GM21367 (cell line): ENCODE measurements around the gene ZBTB45.
A peak's percentile ranks its signal among the peaks of the same experiment; 100 is the strongest.

Experiments
- ATAC-seq: cut with Tn5 transposase; IDR thresholded peaks from one replicate; pipeline ENCODE4 v1.9.1; 2021; ENCODE audit not compliant: unreplicated experiment

ZBTB45 gene

DNA sequence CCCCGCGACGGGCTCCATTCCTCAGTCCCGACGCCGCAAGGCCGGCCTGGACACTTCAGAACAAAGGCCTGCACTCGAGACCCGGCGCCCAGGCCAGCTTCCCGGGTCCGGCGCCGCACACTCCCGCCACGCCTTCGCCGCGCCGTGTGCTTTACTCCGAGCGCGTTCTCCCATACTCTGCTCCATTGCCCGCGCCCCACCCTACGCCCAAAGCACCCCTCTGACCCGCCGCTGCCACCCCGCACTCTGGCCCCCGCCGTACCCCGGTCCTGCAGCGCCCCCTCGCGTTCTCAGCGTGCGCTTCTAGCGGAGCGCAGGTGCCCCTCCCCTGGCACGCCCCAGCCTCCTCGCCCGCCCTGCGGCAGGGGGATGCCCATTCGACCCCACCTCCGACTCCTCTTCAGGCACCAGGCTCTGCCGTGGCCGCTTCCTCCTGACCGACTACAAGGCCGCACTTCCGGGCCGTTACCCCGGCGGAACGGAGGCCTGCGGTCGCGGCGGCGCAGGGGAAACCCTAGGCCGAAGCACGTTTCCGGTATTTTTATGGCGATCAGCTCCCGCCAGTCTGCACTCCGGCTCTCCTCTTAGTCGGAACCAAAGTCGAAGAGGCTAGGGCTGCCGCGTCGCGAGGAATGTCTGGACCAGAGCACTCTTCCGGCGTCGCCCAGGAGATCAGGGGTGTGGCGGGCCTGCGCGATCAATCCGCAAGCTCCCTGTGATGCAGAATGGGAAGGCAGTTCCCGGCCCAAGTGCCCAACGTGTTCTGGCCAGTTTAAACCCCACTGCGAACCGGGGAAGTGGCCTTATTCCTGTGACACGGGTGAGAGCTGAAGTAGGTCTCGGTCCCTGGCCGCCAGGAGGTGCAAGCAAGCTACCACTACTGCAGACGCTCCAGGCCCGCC is at the start of gene ZBTB45:
Gene ZBTB45 (minus strand): TSS at position 456 of the 902 bp plus-strand sequence. CDS start 2,137 bp downstream, outside the sequence.
- ATAC-seq = peak; percentile 67

- ATAC-seq = no peak
Observed at GRCh38 chr19:58568453-58569130, 49.0 kb upstream of the ZBTB45 start.

DNA sequence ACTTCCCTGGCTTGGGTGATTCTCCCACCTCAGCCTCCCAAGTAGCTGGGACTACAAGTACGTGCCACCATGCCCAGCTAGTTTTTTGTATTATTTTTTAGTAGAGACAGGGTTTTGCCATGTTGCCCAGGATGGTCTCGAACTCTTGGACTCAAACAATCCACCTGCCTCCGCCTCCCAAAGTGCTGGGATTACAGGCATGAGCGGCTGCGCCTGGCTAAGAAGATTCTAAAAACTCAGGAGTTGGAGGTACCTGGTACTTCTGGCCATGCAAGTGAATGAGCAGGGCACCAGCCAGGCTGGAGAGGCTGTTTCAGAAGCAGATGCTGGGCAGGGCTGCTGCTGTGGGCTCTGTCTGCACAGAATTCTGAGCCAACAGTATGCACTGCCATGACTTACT is 47.4 kb upstream of the ZBTB45 start:
- ATAC-seq = no peak

- no peak for ATAC-seq
Observed at GRCh38 chr19:58563823-58564222, 44.2 kb upstream of the ZBTB45 start.

DNA sequence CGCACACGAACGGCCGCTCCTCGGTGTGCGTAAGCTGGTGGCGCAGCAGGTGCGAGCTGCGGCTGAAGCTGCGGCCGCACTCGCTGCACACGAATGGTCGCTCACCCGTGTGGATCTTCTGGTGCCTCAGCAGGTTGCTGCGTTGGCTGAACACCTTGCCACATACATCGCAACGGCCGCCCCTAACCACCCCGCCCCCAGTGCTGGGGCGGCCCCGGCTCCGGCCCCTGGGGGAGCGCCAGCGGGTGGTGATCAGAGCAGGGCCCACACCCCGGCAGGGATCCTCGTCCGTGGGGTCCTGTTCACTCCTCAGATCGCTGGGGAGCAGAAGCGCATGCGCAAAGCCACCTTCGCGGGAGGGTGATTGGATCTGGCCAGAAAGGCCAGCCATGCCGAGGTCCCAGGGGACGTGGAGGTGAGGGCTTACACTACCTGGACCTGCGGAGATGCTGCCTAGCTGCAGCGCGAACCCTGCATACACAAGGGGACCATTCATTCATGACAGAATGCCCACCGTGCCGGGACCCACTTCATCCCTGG is 43.5 kb upstream of the ZBTB45 start:
- ATAC-seq = no peak

GRCh38 chr19:58562122-58563033 is 42.8 kb upstream of the ZBTB45 start:
- no peak for ATAC-seq

- no peak for ATAC-seq
Observed at GRCh38 chr19:58561373-58562121, 41.9 kb upstream of the ZBTB45 start.

- ATAC-seq = no peak
Observed at GRCh38 chr19:58560921-58561320, 41.3 kb upstream of the ZBTB45 start.

DNA sequence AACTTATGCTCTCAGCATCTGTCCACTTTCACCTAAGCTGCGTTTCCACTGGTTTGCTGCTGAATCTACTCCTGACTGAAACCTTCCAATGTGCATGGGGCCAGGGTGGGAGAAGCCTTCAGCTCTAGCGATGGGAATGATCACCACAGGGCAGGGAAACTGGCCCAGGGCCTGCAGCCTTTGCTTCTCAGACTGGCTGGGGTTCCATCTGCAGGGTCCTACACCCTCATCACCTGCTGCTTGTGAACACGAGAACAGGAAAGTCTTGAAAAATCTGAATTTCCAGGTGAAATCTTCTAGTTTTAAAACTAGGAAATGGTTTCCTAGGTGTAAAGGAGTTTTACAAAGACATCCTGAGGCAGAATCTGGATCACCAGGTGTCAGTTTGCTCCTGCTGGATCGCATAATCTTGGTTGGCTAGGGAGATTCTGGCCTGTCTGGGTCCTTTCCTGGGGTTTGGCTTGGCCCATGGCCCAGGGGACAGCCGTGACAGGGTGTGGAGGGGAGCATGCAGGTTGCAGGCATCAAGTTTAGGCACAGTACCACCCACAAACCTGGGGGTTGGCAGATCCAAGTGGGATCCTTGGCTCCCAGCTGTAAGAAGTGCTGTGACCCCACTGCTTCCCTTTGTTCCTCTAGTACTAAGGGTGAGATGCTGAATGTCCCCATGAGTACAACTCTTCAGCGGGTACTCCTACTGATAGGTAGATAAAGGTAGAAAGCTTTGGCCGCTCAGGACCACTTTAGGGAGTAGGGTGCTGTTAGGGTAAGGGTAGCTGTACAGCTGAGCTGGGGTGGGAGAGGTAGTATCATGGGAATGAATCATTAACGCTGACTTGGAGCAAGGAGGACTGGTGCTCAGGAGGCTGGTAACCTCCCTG is 40.6 kb upstream of the ZBTB45 start:
- no peak for ATAC-seq

GRCh38 chr19:58559275-58560006 is 39.8 kb upstream of the ZBTB45 start:
- peak; percentile 14 for ATAC-seq

- peak; percentile 41 for ATAC-seq
Observed at GRCh38 chr19:58558623-58559274, 39.1 kb upstream of the ZBTB45 start.

DNA sequence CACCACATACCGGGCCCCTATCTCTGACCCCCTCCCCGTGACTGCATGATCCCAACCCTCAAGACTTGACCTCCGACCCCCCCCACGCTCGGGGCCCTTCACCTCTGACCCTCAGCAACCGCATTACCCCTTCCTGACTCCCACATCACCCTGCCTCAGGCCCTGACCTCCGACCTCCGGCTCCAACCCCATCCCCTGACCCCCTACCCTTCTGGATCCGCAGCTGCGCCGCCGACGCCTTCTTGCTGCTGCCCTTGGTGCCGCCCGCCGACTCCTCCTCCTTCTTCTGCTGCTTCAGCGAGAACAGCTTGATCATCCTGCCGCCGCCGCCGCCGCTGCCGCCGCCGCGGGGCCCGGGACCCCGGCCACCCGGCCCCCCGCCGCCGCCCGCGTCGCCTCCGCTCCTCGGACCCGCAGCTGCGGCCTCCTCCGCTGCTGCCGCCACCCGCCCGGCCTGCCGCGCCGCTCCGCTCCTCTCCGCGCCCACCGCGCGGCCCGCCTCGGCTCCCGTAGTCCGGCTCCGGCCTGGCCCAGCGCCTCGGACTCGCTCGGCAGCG is 38.5 kb upstream of the ZBTB45 start, which contains the start of gene UBE2M:
Gene UBE2M (minus strand): TSS at position 546 of the 557 bp plus-strand sequence. CDS start 230 bp downstream, at position 316.
- ATAC-seq = no peak

DNA sequence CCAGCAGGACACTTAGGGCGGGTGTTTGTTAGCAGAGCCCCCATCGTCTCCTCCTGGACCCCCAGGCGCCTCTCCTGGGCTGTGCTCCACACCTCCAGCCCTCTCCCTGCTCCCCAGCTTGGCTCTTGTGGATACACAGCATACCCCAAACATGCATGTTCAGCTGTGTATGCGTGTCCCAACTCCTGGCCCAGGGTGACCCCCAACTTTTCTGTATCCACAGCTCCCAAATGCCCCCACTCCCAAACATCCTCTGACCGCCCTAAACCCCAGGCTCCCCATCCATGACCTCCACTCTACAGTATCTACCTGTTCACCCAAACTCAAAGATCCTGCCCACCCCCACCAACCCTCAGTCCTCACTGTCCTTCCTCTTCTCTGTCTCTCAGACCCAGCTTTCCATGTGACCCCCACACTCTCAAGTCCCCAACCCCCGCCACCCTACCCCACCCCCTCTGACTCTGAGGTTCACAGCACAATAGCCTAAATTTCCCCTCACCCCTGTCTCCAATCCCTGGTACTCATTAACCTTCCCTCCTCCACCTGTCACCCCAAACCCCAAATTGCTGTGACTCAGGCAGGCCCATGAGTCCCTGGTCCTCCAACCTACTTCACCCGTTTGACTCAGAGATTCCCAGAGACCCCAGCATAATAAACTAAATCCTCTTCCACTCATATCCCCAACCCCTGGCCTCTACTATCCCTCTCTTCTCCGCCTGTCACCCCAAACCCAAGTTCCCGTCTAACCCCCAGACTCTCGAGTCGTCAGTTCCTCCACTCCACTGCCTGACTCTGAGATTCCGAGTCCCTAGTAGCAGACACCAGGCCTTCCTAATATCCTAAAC is 37.8 kb upstream of the ZBTB45 start:
- no peak for ATAC-seq

DNA sequence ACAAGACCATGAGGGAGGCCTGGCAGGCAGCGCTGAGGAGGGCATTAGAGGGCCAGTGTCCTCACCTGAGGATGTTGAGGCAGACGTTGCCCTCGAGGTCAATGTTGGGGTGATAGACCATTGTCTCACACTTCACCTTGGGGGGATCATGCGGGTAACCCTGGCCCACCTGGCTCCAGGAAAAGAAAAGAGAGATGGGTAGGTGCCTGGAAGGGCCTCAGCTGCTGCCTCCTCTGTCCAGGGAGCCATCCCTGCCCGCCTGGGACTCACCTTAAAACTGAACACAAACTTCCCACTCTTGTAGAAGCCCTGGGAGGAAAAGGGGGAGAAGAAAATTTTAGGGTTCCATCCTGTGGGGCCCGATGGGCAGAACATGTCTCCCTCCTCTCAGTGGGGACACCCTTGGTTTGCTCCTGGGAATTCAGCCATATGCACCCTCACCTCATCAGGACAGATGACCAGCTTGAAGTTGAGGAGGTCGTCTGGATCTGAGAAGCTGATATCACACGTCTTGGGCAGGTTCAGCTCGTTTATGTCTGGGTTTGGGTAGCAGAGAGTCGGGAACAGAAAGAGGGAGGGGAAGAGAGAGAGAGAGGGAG is 37.1 kb upstream of the ZBTB45 start:
- no peak for ATAC-seq

DNA sequence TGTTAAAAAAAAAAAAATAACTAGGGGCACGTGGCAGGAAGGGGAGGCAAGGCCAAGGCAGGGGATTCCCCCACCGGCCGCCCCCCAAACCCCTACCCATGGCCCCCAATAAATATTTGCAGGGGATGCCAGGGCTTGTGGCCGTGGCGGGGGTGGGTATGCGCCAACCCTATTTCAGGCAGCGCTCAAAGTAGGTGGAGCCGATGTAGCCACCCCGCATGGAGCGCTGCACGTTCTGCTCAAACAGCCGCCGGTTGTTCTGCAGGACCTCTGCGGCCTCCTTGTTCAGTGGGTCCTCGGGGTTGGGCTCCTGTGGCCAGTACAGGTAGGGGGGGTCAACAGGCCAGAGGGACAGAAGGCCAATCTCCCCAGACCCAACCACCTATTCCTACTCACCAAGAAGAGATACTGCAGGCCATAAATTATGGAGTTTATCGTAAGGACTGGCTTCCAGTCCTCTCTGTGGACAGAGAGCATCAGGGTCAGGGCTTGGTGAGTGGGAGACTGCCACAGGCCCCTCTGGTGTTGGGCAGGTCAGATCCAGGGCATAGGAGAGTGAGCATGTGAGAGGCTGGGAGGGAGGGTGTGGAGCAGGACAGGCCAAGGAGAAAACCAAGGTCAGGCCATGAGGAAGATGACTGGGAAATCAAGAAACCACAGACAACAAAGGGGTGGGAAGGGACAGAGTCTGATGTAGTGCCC is 36.5 kb upstream of the ZBTB45 start:
- ATAC-seq = no peak
